K562 (cell line): ENCODE results near the gene GNG14. TPM values are rescaled to one million over a fixed set of nuclear protein-coding genes. Genes with fewer than 3 reads are reported as not detected.

Experiments
- SIX5 ChIP-seq, 2 experiments: IDR thresholded peaks; 2 replicates each; pipeline ENCODE4 v1.6.1; 2011; ENCODE audit warnings: low read length in 2 of 2, borderline replicate concordance in 1 of 2, low read depth in 1 of 2, mild to moderate bottlenecking in 1 of 2, moderate library complexity in 1 of 2; ENCODE audit not compliant: insufficient read depth in 1 of 2
- TFE3 ChIP-seq: fragments of 450-650 bp; formaldehyde crosslinking; IDR thresholded peaks from 2 replicates; pipeline ENCODE4 v1.4.0; 2020; ENCODE audit warnings: mild to moderate bottlenecking, mixed read lengths
- ZNF395 ChIP-seq: fragments of 200-800 bp; sonication (Bioruptor generic); IDR thresholded peaks from 2 replicates; pipeline ENCODE4 v1.6.1; 2017; ENCODE audit warnings: missing genetic modification characterization, missing compliant biosample characterization
- polyA plus RNA-seq, 8 experiments: library from polyadenylated mRNA; depleted of rRNA in 4 of 8; stranded (reverse) in 5 of 8; unstranded in 3 of 8; fragments of >200 nt; fragmentation: Nextera tagmentation in 2 of 8; fragmentation: Illumina TruSeq in 1 of 8; extraction: Ambion mirVana in 2 of 8; extraction: Trizol in 1 of 8; gene quantifications; 2 replicates each; pipeline versions ENCODE4 v1.2.1 to v1.2.3, GENCODE V29; 2011 to 2014; ENCODE audit warnings: inconsistent platforms in 1 of 8, missing spikeins in 1 of 8
- total RNA-seq, 7 experiments: library from RNA; depleted of rRNA in 6 of 7; stranded (reverse); fragments of >200 nt in 6 of 7; fragmentation: Illumina TruSeq in 2 of 7; extraction: Trizol in 2 of 7; gene quantifications; 2 replicates each; pipeline versions ENCODE4 v1.2.1 to v1.2.3, GENCODE V29; 2011 to 2021; ENCODE audit warnings: low replicate concordance in 1 of 7
- TF ChIP-seq, protein P1 (sequence below), 2 experiments: fragments of 450-650 bp in 1 of 2; IDR thresholded peaks; 2 replicates each; pipeline ENCODE4 v1.6.1; 2011 to 2017; ENCODE audit warnings: low read depth in 2 of 2, antibody characterized with exemption in 1 of 2, borderline replicate concordance in 1 of 2, low read length in 1 of 2, mild to moderate bottlenecking in 1 of 2, mixed read lengths in 1 of 2; ENCODE audit not compliant: control insufficient read depth in 1 of 2
- TF ChIP-seq, protein P2 (sequence below), 2 experiments: IDR thresholded peaks; 2 replicates each; pipeline ENCODE4 v1.6.1; 2011; ENCODE audit warnings: borderline replicate concordance in 1 of 2, control low read depth in 1 of 2, low read depth in 1 of 2, low read length in 1 of 2, mild to moderate bottlenecking in 1 of 2, mixed read lengths in 1 of 2, moderate library complexity in 1 of 2; ENCODE audit not compliant: insufficient read depth in 1 of 2, insufficient read length in 1 of 2, poor library complexity in 1 of 2, severe bottlenecking in 1 of 2; ENCODE audit errors: extremely low read depth in 1 of 2
- TF ChIP-seq, protein P3 (sequence below): sonication (generic); formaldehyde crosslinking; IDR thresholded peaks from 2 replicates; pipeline ENCODE4 v1.9.0; 2022; ENCODE audit warnings: mild to moderate bottlenecking, missing genetic modification reagents

Gene GNG14
- total and polyA plus RNA-seq, 9 of the 15 experiments (the other 6 are each of a cell fraction or from before 2014, with no cell fraction given), result not detected

DNA sequence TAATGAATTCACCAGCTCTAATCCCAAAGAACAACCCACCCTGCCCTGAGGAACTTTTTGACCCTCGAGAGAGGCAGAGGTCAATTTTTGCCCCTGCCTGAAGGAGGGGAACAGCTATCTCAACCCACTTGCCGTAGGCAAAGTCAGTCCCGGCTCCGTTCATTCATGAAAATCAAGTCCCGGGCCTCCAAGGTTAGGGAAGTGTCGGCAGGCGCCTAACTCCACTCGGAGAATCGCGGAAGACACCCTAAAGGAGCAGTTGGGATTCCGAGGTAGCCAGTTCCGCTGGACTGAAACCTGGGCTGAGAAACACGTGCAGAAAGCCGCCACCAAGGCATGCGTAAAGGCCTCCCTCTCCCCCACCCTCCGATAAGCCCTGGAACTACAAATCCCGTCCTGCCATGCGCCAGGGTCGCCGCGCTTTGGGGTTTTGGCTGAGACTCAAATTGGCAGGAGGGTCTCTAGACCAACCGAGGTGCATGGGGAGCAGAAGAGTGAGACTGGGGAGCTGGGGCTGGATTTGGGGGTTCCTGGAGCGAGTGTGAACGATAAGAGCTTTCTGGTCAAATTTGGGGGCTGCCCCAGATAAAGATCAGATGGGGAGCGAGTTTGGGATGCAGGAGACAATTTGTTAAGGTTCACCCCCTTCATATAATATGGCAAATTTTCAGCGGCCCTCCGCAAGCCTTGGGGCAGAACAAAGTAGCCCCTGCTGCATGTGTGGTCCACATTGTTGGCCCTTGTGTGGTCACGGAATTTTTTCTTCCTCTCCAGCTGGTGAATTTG lies 36.0 kb downstream of the GNG14 start, which contains the start of gene TNPO2 (continued):
- TF ChIP-seq, protein P1, sequence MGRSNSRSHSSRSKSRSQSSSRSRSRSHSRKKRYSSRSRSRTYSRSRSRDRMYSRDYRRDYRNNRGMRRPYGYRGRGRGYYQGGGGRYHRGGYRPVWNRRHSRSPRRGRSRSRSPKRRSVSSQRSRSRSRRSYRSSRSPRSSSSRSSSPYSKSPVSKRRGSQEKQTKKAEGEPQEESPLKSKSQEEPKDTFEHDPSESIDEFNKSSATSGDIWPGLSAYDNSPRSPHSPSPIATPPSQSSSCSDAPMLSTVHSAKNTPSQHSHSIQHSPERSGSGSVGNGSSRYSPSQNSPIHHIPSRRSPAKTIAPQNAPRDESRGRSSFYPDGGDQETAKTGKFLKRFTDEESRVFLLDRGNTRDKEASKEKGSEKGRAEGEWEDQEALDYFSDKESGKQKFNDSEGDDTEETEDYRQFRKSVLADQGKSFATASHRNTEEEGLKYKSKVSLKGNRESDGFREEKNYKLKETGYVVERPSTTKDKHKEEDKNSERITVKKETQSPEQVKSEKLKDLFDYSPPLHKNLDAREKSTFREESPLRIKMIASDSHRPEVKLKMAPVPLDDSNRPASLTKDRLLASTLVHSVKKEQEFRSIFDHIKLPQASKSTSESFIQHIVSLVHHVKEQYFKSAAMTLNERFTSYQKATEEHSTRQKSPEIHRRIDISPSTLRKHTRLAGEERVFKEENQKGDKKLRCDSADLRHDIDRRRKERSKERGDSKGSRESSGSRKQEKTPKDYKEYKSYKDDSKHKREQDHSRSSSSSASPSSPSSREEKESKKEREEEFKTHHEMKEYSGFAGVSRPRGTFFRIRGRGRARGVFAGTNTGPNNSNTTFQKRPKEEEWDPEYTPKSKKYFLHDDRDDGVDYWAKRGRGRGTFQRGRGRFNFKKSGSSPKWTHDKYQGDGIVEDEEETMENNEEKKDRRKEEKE (IDR thresholded peaks at IDR 0.05; ENCODE audit: borderline replicate concordance in 1 of 2, control insufficient read depth in 1 of 2, low read depth in 2 of 2, low read length in 1 of 2), result no peak
- TF ChIP-seq, protein P2, sequence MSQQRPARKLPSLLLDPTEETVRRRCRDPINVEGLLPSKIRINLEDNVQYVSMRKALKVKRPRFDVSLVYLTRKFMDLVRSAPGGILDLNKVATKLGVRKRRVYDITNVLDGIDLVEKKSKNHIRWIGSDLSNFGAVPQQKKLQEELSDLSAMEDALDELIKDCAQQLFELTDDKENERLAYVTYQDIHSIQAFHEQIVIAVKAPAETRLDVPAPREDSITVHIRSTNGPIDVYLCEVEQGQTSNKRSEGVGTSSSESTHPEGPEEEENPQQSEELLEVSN (IDR thresholded peaks at IDR 0.05; ENCODE audit: borderline replicate concordance in 1 of 2, extremely low read depth in 1 of 2, insufficient read depth in 1 of 2, insufficient read length in 1 of 2, low read depth in 1 of 2, low read length in 1 of 2, poor library complexity in 1 of 2, severe bottlenecking in 1 of 2), result peak; percentile 89 to 95
- TF ChIP-seq, protein P3, sequence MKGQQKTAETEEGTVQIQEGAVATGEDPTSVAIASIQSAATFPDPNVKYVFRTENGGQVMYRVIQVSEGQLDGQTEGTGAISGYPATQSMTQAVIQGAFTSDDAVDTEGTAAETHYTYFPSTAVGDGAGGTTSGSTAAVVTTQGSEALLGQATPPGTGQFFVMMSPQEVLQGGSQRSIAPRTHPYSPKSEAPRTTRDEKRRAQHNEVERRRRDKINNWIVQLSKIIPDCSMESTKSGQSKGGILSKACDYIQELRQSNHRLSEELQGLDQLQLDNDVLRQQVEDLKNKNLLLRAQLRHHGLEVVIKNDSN, result peak; percentile 77
- peak; percentile 81; the same call in 1 of the 2 replicates for TF ChIP-seq ZNF395 (CRISPR knock-in tag)
- TF ChIP-seq SIX5 (IDR thresholded peaks at IDR 0.05; ENCODE audit: borderline replicate concordance in 1 of 2, insufficient read depth in 1 of 2, low read depth in 1 of 2, low read length in 2 of 2), result peak; percentile 74 to 80
- no peak for TF ChIP-seq TFE3 (CRISPR knock-in tag)
